HFFc6 (cell line): ENCODE results near the gene HIRIP3. TPM values are rescaled to one million over a fixed set of nuclear protein-coding genes. Genes with fewer than 3 reads are reported as not detected.

Source experiments
- DNase-seq: peaks from one replicate; pipeline ENCODE4 v3.0.0-alpha.2; 2018
- H3K27ac Mint-ChIP-seq: 2 replicates; pipeline ENCODE4 v1.8.0; 2020; ENCODE audit warnings: mild to moderate bottlenecking, mixed read lengths
- H3K27me3 Mint-ChIP-seq: 2 replicates; pipeline ENCODE4 v1.8.0; 2021; ENCODE audit warnings: mild to moderate bottlenecking, moderate library complexity, mixed read lengths; ENCODE audit not compliant: insufficient read depth
- H3K36me3 Mint-ChIP-seq: 2 replicates; pipeline ENCODE4 v1.8.0; 2021; ENCODE audit warnings: low read depth, mixed read lengths
- H3K4me1 Mint-ChIP-seq: 2 replicates; pipeline ENCODE4 v1.8.0; 2020; ENCODE audit warnings: low read depth, mixed read lengths
- H3K4me3 Mint-ChIP-seq: 2 replicates; pipeline ENCODE4 v1.8.0; 2020; ENCODE audit warnings: mild to moderate bottlenecking, moderate library complexity, mixed read lengths
- H3K9me3 Mint-ChIP-seq: 2 replicates; pipeline ENCODE4 v1.8.0; 2020; ENCODE audit warnings: mild to moderate bottlenecking, mixed read lengths
- CTCF ChIP-seq: fragments of 200-600 bp; sonication (generic); IDR thresholded peaks from 2 replicates; pipeline ENCODE4 v1.5.0; 2021; ENCODE audit warnings: antibody characterized with exemption, mild to moderate bottlenecking
- total RNA-seq, 6 experiments: library from RNA; stranded (reverse); fragmentation: NEBNext Ultra II Directional; extraction: Animal tissue kit (Norgen Biotek cat#: 25700); gene quantifications; 2 replicates in 1 of 6; 3 replicates in 5 of 6; pipeline ENCODE4 v1.2.3, GENCODE V29; 2021

Gene HIRIP3
- total RNA-seq, 6 experiments from 2014 or later, result 9.8 to 14.4 (median 13.4) TPM

GRCh38 chr16:29982560-29983419, 12.6 kb downstream of the HIRIP3 start:
- DNase-seq, result no peak
- Mint-ChIP-seq H3K9me3 (no peaks in the 10 kb centered on the region), H3K4me3 (no peak overlapping the region), H3K27ac (no peak overlapping the region; the same call in 1 of the 2 replicates), H3K36me3 (peaks cover 26% of the 10 kb centered on the region), H3K4me1 (peaks cover 7% of the 10 kb centered on the region), H3K27me3 (no peaks in the 10 kb centered on the region; the same call in 1 of the 2 replicates)
- TF ChIP-seq CTCF, result no peak

GRCh38 chr16:29978564-29979270, 16.7 kb downstream of the HIRIP3 start:
- peaks cover 7% of the 10 kb centered on the region for H3K27me3 Mint-ChIP-seq
- H3K9me3 Mint-ChIP-seq, result no peaks in the 10 kb centered on the region; the same call in 1 of the 2 replicates
- no peak for DNase-seq
- H3K4me1 Mint-ChIP-seq, result peaks cover 33% of the 10 kb centered on the region
- H3K4me3 Mint-ChIP-seq, result no peak overlapping the region
- no peak for TF ChIP-seq CTCF
- H3K36me3 Mint-ChIP-seq, result peaks cover 19% of the 10 kb centered on the region
- H3K27ac Mint-ChIP-seq, result no peak overlapping the region

GRCh38 chr16:29978081-29978480, 17.3 kb downstream of the HIRIP3 start:
- H3K36me3 Mint-ChIP-seq, result peaks cover 20% of the 10 kb centered on the region
- H3K27ac Mint-ChIP-seq, result no peak overlapping the region
- peaks cover 5% of the 10 kb centered on the region; the same call in 1 of the 2 replicates for H3K9me3 Mint-ChIP-seq
- TF ChIP-seq CTCF, result no peak
- no peak overlapping the region for H3K4me3 Mint-ChIP-seq
- peaks cover 8% of the 10 kb centered on the region; the same call in 1 of the 2 replicates for H3K27me3 Mint-ChIP-seq
- DNase-seq, result no peak
- H3K4me1 Mint-ChIP-seq, result peaks cover 32% of the 10 kb centered on the region

GRCh38 chr16:29977063-29977825, 18.2 kb downstream of the HIRIP3 start:
- peak overlapping the region; percentile 93; the same call in 1 of the 2 replicates for H3K4me3 Mint-ChIP-seq
- no peak for TF ChIP-seq CTCF
- peaks cover 29% of the 10 kb centered on the region for H3K36me3 Mint-ChIP-seq
- H3K27ac Mint-ChIP-seq, result no peak overlapping the region; the same call in 1 of the 2 replicates
- peaks cover 8% of the 10 kb centered on the region; the same call in 1 of the 2 replicates for H3K27me3 Mint-ChIP-seq
- H3K4me1 Mint-ChIP-seq, result peaks cover 34% of the 10 kb centered on the region
- DNase-seq, result no peak
- H3K9me3 Mint-ChIP-seq, result peaks cover 6% of the 10 kb centered on the region; the same call in 1 of the 2 replicates
